MM.1S (cell line): ENCODE results near the gene DNAH5.

Source experiments
- DNase-seq: peaks from one replicate; pipeline ENCODE4 v3.0.0-alpha.2; 2015
- H2AFZ ChIP-seq: fragments of 300-600 bp; sonication (generic); 2 replicates; pipeline ENCODE4 v1.6.0; 2016; ENCODE audit warnings: antibody characterized with exemption, low read length
- H3F3A ChIP-seq: fragments of 300-600 bp; sonication (generic); 2 replicates; pipeline ENCODE4 v1.6.1; 2016; ENCODE audit warnings: mild to moderate bottlenecking, antibody characterized with exemption, low read length, moderate library complexity, mixed read lengths; ENCODE audit not compliant: insufficient read depth
- H3K27ac ChIP-seq: fragments of 300-600 bp; sonication (generic); 2 replicates; pipeline ENCODE4 v1.5.1; 2016; ENCODE audit warnings: mild to moderate bottlenecking, low read length
- H3K27me3 ChIP-seq: fragments of 300-600 bp; sonication (generic); replicated peaks from 2 replicates; pipeline ENCODE4 v1.6.0; 2016; ENCODE audit warnings: low read length; ENCODE audit not compliant: insufficient read depth
- H3K36me3 ChIP-seq: fragments of 300-600 bp; sonication (generic); replicated peaks from 2 replicates; pipeline ENCODE4 v1.6.1; 2016; ENCODE audit warnings: mild to moderate bottlenecking, low read length, mixed read lengths; ENCODE audit not compliant: insufficient read depth
- H3K4me1 ChIP-seq: fragments of 300-600 bp; sonication (generic); 2 replicates; pipeline ENCODE4 v1.6.1; 2016; ENCODE audit warnings: low read length, mixed read lengths
- H3K4me2 ChIP-seq: fragments of 300-600 bp; sonication (generic); 2 replicates; pipeline ENCODE4 v1.6.0; 2016; ENCODE audit warnings: low read depth, low read length
- H3K4me3 ChIP-seq: fragments of 300-600 bp; sonication (generic); 2 replicates; pipeline ENCODE4 v1.5.1; 2016; ENCODE audit warnings: low read length, mixed read lengths
- H3K79me2 ChIP-seq: fragments of 300-600 bp; sonication (generic); 2 replicates; pipeline ENCODE4 v1.6.1; 2016; ENCODE audit warnings: mixed run types, low read length, mixed read lengths
- H3K9ac ChIP-seq: fragments of 300-600 bp; sonication (generic); 2 replicates; pipeline ENCODE4 v1.6.1; 2016; ENCODE audit warnings: low read length, mixed read lengths
- H3K9me2 ChIP-seq: fragments of 300-600 bp; sonication (generic); replicated peaks from 2 replicates; pipeline ENCODE4 v1.6.1; 2016; ENCODE audit warnings: mild to moderate bottlenecking, low read length, mixed read lengths; ENCODE audit not compliant: insufficient read depth
- H3K9me3 ChIP-seq: fragments of 300-600 bp; sonication (generic); replicated peaks from 2 replicates; pipeline ENCODE4 v1.6.1; 2016; ENCODE audit warnings: mild to moderate bottlenecking, low read length, mixed read lengths; ENCODE audit not compliant: insufficient read depth
- H4K20me1 ChIP-seq: fragments of 300-600 bp; sonication (generic); 2 replicates; pipeline ENCODE4 v1.6.1; 2016; ENCODE audit warnings: mild to moderate bottlenecking, low read length, moderate library complexity, mixed read lengths; ENCODE audit not compliant: insufficient read depth
- CTCF ChIP-seq: fragments of 300-600 bp; sonication (generic); IDR thresholded peaks from 2 replicates; pipeline ENCODE4 v1.5.1; 2016; ENCODE audit warnings: antibody characterized with exemption, low read length, mixed read lengths
- EZH2 ChIP-seq: fragments of 300-600 bp; sonication (generic); optimal IDR thresholded peaks from 2 replicates; pipeline ENCODE3; 2017; ENCODE audit warnings: low read depth, mild to moderate bottlenecking, antibody characterized with exemption, low read length, mixed read lengths
- EZH2phosphoT487 ChIP-seq: fragments of 300-600 bp; sonication (generic); IDR thresholded peaks from 2 replicates; pipeline ENCODE4 v1.6.1; 2018; ENCODE audit warnings: antibody characterized with exemption, low read length

Gene DNAH5

GRCh38 chr5:13944560-13945199 is at the start of gene DNAH5:
TSS of gene DNAH5 (minus strand) at chr5:13944688. CDS start at chr5:13944438, 250 bp downstream.
- no peak within 1 kb of the TSS for H3K4me2 ChIP-seq

GRCh38 chr5:13993926-13994325 is 49.4 kb upstream of the DNAH5 start:
- Histone ChIP-seq H3K4me1 (no peaks in the 10 kb centered on the region), H4K20me1 (no peaks in the 10 kb centered on the region), H3K9me3 (no peaks in the 10 kb centered on the region), H3K27me3 (no peaks in the 10 kb centered on the region), H3F3A (no peaks in the 10 kb centered on the region), H3K9me2 (no peaks in the 10 kb centered on the region), H3K4me2 (no peak overlapping the region), H3K36me3 (no peaks in the 10 kb centered on the region), H3K79me2 (no peaks in the 10 kb centered on the region), H2AFZ (no peak overlapping the region), H3K4me3 (no peak overlapping the region), H3K27ac (no peak overlapping the region), H3K9ac (no peak overlapping the region)
- no peak for DNase-seq
- no peak for TF ChIP-seq CTCF
- no peak for TF ChIP-seq EZH2phosphoT487
- no peak for TF ChIP-seq EZH2

More at GRCh38 chr5:13944560-13945199, at the start of gene DNAH5:
- TF ChIP-seq EZH2 (no peak), EZH2phosphoT487 (no peak), CTCF (no peak)
- Histone ChIP-seq H3K9me2 (no peaks in the 10 kb centered on the region), H2AFZ (no peak within 1 kb of the TSS), H3K27me3 (no peaks in the 10 kb centered on the region), H3K9me3 (no peaks in the 10 kb centered on the region), H3K4me3 (no peak within 1 kb of the TSS), H3K4me1 (no peaks in the 10 kb centered on the region), H3K36me3 (no peaks in the 10 kb centered on the region), H3F3A (no peaks in the 10 kb centered on the region), H3K27ac (no peak within 1 kb of the TSS), H3K9ac (no peak within 1 kb of the TSS), H4K20me1 (no peaks in the 10 kb centered on the region), H3K79me2 (no peaks in the 10 kb centered on the region)
- DNase-seq, result no peak

GRCh38 chr5:13992795-13993194 is 48.3 kb upstream of the DNAH5 start:
- H3K4me2 ChIP-seq, result no peak overlapping the region
- no peak overlapping the region for H3K4me3 ChIP-seq
- TF ChIP-seq EZH2 (no peak), CTCF (no peak), EZH2phosphoT487 (no peak)

More at GRCh38 chr5:13992795-13993194, 48.3 kb upstream of the DNAH5 start:
- H3K79me2 ChIP-seq, result no peaks in the 10 kb centered on the region
- H3K36me3 ChIP-seq, result no peaks in the 10 kb centered on the region
- H3K27me3 ChIP-seq, result no peaks in the 10 kb centered on the region
- no peaks in the 10 kb centered on the region for H4K20me1 ChIP-seq
- H3K9me3 ChIP-seq, result no peaks in the 10 kb centered on the region
- no peak overlapping the region for H3K9ac ChIP-seq
- no peaks in the 10 kb centered on the region for H3F3A ChIP-seq
- no peak overlapping the region for H2AFZ ChIP-seq
- no peaks in the 10 kb centered on the region for H3K9me2 ChIP-seq
- H3K4me1 ChIP-seq, result no peaks in the 10 kb centered on the region
- no peak overlapping the region for H3K27ac ChIP-seq
- DNase-seq, result no peak
